ENCODE measurements around the gene FBXO36. TPM values are rescaled to one million over a fixed set of nuclear protein-coding genes. Genes with fewer than 3 reads are reported as not detected.

The FBXO36 gene
- total and polyA plus RNA-seq, 2 of the 8 experiments (the other 6 are each of a cell fraction or from before 2014, with no cell fraction given): 3.4 TPM

- Histone ChIP-seq H3K9me3 (ENCODE audit: insufficient read depth in 2 of 2, low read depth in 1 of 2, low read length in 1 of 2) (no peaks in the 10 kb centered on the region), H2BK15ac (ENCODE audit: low read length) (no peak overlapping the region), H3K36me3 (ENCODE audit: control insufficient read depth in 2 of 4, insufficient read depth in 4 of 4, low read length in 3 of 4) (no peaks in the 10 kb centered on the region), H3K4me3 (ENCODE audit: extremely low read depth in 1 of 4, insufficient read depth in 2 of 4, low read depth in 3 of 4, low read length in 4 of 4) (no peak overlapping the region), H2AK5ac (ENCODE audit: low read depth, low read length) (no peak overlapping the region), H3K23me2 (ENCODE audit: low read depth, low read length) (peaks cover 7% of the 10 kb centered on the region; the same call in 1 of the 2 replicates), H2BK120ac (replicated peaks; ENCODE audit: low read depth, low read length) (no peak overlapping the region), H3K27me3 (replicated peaks in 1 of 4; ENCODE audit: control insufficient read depth in 3 of 4, extremely low read depth in 1 of 4, insufficient read depth in 3 of 4, low read length in 3 of 4) (no peaks in the 10 kb centered on the region), H3K9ac (replicated peaks in 1 of 4; ENCODE audit: extremely low read depth in 1 of 4, low read depth in 3 of 4, low read length in 3 of 4) (no peak overlapping the region), H4K91ac (replicated peaks; ENCODE audit: insufficient read length, low read length) (no peak overlapping the region), H3K4me1 (replicated peaks in 1 of 4; ENCODE audit: control insufficient read depth in 3 of 4, insufficient read depth in 4 of 4, low read length in 3 of 4) (peaks cover 0 to 3% (median under 1%) of the 10 kb centered on the region in 4 experiments; a peak in 1 of 7 replicates), H3K18ac (ENCODE audit: extremely low read depth, low read length) (no peak overlapping the region), H4K8ac (ENCODE audit: extremely low read depth, insufficient read depth, low read length) (no peak overlapping the region), H2BK5ac (ENCODE audit: low read depth, low read length) (no peak overlapping the region), H3K56ac (replicated peaks; ENCODE audit: insufficient read length, low read depth, low read length) (no peak overlapping the region), H4K5ac (ENCODE audit: insufficient read length, low read depth, low read length) (no peak overlapping the region), H3K4ac (replicated peaks; ENCODE audit: insufficient read length, low read depth, low read length) (no peak overlapping the region), H3K14ac (ENCODE audit: insufficient read length) (no peak overlapping the region), H3K23ac (ENCODE audit: insufficient read length) (no peak overlapping the region), H2BK12ac (ENCODE audit: low read depth, low read length) (no peak overlapping the region), H3K4me2 (ENCODE audit: insufficient read depth in 1 of 2, low read depth in 2 of 2, low read length in 2 of 2) (no peak overlapping the region), H2BK20ac (ENCODE audit: low read length) (no peak overlapping the region), H3K27ac (ENCODE audit: low read depth, low read length) (no peak overlapping the region), H3K79me1 (ENCODE audit: low read depth, low read length) (no peaks in the 10 kb centered on the region), H2AFZ (ENCODE audit: low read length) (no peak overlapping the region), H4K20me1 (replicated peaks in 1 of 2; ENCODE audit: control insufficient read depth in 1 of 2, insufficient read depth in 2 of 2, low read length in 2 of 2) (peaks cover 1 to 5% of the 10 kb centered on the region in 2 experiments), H3K79me2 (ENCODE audit: control insufficient read depth in 1 of 2, insufficient read depth in 2 of 2, low read length in 2 of 2) (peaks cover 0 to 24% of the 10 kb centered on the region in 2 experiments; a peak in 3 of 4 replicates)
- FAIRE-seq (no peak), DNase-seq (ENCODE audit: low read depth in 1 of 2, low spot score in 2 of 2) (no peak)
- ChIA-PET POLR2A (ENCODE audit: partially characterized antibody) (no interaction called here), CTCF (ENCODE audit: partially characterized antibody) (no interaction called here)
- TF ChIP-seq BCL11A (IDR thresholded peaks at IDR 0.05; ENCODE audit: low read depth in 2 of 2, low read length in 2 of 2) (no peak), POLR2A (IDR thresholded peaks at IDR 0.05; ENCODE audit: control extremely low read depth in 1 of 2, low read depth in 2 of 2, low read length in 2 of 2) (no peak), HDAC2 (IDR thresholded peaks at IDR 0.05; ENCODE audit: borderline replicate concordance in 1 of 2, low read depth in 2 of 2, low read length in 2 of 2) (no peak), POLR2AphosphoS5 (IDR thresholded peaks at IDR 0.05; ENCODE audit: low read depth, low read length) (no peak), TEAD4 (IDR thresholded peaks at IDR 0.05; ENCODE audit: low read depth, low read length) (no peak), RXRA (IDR thresholded peaks at IDR 0.05; ENCODE audit: insufficient read depth, low read depth, low read length) (no peak), SP4 (IDR thresholded peaks at IDR 0.05; ENCODE audit: low read length) (no peak)
Observed at GRCh38 chr2:229925201-229925600, 2.9 kb downstream of the FBXO36 start.
